Mesodermal cell (in vitro differentiated cells): Measurements from ENCODE around the gene PCIF1.
A peak's percentile ranks its signal among the peaks of the same experiment; 100 is the strongest.
"Not testable (repeated sequence)": the region's sequence is repeated elsewhere in the genome, so short reads cannot be mapped to it uniquely, and the experiment has no call there.

Experiments
- H3K27ac ChIP-seq: 2 replicates; pipeline ENCODE4 v1.7.0; 2013; ENCODE audit warnings: mild to moderate bottlenecking, low read depth, low read length, moderate library complexity; ENCODE audit not compliant: severe bottlenecking
- H3K36me3 ChIP-seq: 2 replicates; pipeline ENCODE4 v1.7.1; 2013; ENCODE audit warnings: mild to moderate bottlenecking, low read length, moderate library complexity; ENCODE audit not compliant: control insufficient read depth, insufficient read depth
- H3K4me1 ChIP-seq: one replicate; pipeline ENCODE4 v1.7.1; 2013; ENCODE audit warnings: mild to moderate bottlenecking, low read length; ENCODE audit not compliant: insufficient read depth, control insufficient read depth, poor library complexity, severe bottlenecking
- H3K4me3 ChIP-seq: 2 replicates; pipeline ENCODE4 v1.7.0; 2013; ENCODE audit warnings: low read length, control low read depth, mild to moderate bottlenecking; ENCODE audit not compliant: insufficient read depth, poor library complexity, severe bottlenecking; ENCODE audit errors: extremely low read depth
- H3K9me3 ChIP-seq: 2 replicates; pipeline ENCODE4 v1.7.1; 2013; ENCODE audit warnings: mild to moderate bottlenecking, low read length, moderate library complexity; ENCODE audit not compliant: control insufficient read depth
- WGBS, 2 experiments: methylation state at CpG; one replicate each; pipeline ENCODE4 v1.1.5; 2013; ENCODE audit warnings: missing lambda C conversion rate in 2 of 2; ENCODE audit not compliant: insufficient coverage in 2 of 2; 5-methylcytosine and 5-hydroxymethylcytosine counted together

PCIF1 gene

DNA sequence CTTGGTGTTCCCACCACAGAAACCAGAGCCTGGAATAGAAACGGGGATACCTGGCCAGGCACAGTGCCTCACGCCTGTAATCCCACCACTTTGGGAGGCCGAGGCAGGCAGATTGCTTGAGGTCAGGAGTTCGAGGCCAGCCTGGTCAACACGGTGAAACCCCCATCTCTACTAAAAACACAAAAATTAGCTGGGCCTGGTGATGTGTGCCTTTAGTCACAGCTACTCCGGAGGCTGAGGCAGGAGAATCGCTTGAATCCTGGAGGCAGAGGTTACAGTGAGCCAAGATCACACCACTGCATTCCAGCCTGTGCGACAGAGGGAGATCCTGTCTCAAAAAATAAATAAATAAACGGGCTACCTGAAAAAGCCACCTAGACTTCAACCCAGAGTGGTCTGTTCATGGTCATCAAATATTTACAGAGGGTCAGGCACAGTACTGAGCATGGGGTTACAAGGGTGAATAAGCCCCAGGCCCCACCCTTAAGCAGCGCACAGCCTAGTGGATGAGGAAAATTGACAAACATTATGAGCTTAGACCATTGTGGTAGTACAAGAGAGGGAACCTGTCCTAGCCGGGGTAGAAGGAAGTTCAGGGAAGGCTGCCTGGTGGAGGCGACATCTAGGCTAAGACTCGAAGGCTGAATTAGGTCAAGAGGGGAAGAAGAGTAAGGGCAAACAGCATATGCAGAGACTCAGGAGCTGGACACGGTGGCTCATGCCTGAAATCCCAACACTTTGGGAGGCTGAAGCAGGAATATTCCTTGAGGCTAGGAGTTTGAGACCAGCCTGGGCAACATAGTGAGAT, 7.2 kb upstream of the PCIF1 start:
- Histone ChIP-seq H3K36me3 (peaks cover 3% of the 10 kb centered on the region), H3K9me3 (no peaks in the 10 kb centered on the region), H3K4me3 (no peak overlapping the region), H3K27ac (no peak overlapping the region), H3K4me1 (peaks cover 4% of the 10 kb centered on the region)
- WGBS, 2 experiments: 91 to 93% methylated on average over 10 to 13 of the region's 14 CpGs

DNA sequence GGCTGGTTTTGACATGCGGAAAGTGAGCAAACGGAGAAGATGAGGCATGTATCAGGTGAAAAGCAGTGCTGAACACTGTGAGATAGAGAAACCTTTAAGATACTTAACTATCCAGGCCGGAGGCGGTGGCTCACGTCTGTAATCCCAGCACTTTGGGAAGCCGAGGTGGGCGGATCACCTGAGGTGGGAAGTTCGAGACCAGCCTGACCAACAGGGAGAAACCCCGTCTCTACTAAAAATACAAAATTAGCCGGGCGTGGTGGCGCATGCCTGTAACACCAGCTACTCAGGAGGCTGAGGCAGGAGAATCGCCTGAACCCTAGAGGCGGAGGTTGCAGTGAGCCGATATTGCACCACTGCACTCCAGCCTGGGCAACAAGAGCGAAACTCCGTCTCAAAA, 2.8 kb upstream of the PCIF1 start:
- not testable (repeated sequence) for H3K4me3 ChIP-seq, H3K4me1 ChIP-seq, H3K9me3 ChIP-seq, H3K27ac ChIP-seq
- 96 to 97% methylated on average over 12 to 13 of the region's 17 CpGs for WGBS, 2 experiments
- peaks cover 12% of the 10 kb centered on the region for H3K36me3 ChIP-seq

DNA sequence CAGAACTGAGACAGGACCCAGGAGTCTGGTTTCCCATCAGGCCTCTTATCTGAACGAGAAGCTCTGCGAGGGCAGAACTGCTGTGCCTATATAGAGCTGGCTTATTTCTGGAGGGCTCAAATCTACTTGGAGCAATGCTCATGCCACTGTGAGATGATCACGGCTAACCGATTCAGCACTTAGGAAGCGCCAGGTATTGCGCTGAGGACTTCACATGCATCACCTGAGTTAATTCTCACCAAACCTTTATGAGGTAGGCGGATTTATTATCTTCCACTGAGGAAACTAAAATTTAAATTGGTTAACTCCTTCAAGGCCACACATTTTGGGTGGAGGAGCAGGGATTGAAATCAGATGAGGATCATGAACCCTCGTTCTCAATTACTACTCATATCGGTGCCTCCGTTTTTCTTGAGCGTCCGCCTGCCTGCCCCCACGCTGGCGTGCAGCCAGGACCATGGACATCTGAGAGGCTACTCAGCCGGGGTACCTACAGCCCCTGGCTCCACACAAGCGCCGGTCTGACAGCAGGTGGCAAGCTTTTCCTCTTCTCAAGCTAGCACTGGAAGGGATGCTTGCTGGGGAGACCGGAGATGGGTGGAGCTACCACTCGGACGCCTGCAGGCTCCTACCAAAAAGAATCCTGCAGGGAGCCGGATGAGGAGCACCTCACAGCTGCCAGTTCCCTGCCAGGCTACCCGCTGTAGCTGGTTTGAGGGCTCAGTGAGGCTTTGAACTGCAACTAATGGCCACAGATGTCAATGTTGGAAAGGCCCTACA, 1.0 kb upstream of the PCIF1 start:
- Histone ChIP-seq H3K9me3 (no peaks in the 10 kb centered on the region), H3K4me1 (peaks cover 12% of the 10 kb centered on the region), H3K36me3 (peaks cover 29% of the 10 kb centered on the region), H3K4me3 (peak overlapping the region; percentile 78), H3K27ac (peak overlapping the region; percentile 100)
- WGBS, 2 experiments: 23 to 27% methylated on average over 15 to 18 of the region's 22 CpGs

GRCh38 chr20:45934046-45934585, 367 bp upstream of the PCIF1 start:
- peak overlapping the region; percentile 100 for H3K27ac ChIP-seq
- WGBS, 2 experiments: 0 to 1% methylated on average over 14 to 24 of the region's 34 CpGs
- H3K36me3 ChIP-seq: peaks cover 36% of the 10 kb centered on the region
- no peaks in the 10 kb centered on the region for H3K9me3 ChIP-seq
- H3K4me1 ChIP-seq: peaks cover 15% of the 10 kb centered on the region
- H3K4me3 ChIP-seq: peak overlapping the region; percentile 78

DNA sequence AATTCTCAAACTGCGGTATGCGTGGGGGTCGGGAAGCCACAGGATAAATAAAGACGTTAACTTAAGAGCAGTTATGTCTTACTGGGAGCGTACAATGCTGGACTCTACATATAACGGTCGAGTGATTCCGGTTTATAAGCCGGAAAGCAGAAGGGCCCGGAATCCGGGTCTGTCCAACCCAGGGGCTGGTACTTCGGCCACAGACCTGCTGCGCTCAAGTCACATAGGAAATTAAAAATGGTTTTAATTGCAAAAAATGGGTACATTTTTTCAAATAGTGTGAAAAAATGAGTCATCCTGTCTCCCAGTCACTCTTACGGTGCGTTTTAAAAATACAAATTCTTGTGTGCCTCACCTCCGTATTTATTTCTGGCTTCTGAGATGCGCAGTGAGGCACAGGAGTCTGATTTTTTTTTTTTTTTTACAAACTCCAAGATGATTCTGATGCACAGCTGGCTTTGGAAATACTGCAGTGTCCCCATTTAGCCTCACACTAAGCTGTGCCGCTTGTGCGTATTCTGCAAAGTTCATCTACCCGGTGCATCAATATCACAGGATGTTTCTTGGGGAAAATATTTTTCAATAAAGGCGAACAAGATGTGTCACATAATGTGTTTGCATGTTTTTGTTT, 1.0 kb downstream of the PCIF1 start:
- Histone ChIP-seq H3K9me3 (no peaks in the 10 kb centered on the region), H3K27ac (peak overlapping the region; percentile 100), H3K4me3 (peak overlapping the region; percentile 78), H3K36me3 (peaks cover 50% of the 10 kb centered on the region), H3K4me1 (peaks cover 15% of the 10 kb centered on the region)
- WGBS, 2 experiments: 21 to 33% methylated on average over 16 to 20 of the region's 21 CpGs

DNA sequence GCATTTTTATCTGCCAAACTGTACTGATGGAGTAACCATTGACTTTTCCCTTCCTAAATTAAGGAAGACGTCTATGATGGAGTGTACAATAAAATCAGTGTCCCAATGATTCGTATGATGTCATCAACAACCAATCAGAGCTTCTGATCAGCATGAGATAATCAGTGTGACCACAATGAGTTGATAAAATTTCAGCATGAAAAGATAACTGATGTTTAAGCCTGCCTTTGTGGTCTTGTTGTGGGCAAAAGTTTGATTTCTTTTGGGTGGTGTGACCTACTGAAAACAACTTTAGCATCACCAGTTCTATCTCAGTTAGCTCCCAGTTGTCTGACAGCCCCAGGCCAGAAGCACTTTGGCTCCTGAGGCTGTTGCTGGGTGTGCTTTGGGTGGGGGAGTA, 3.3 kb downstream of the PCIF1 start:
- no peaks in the 10 kb centered on the region for H3K9me3 ChIP-seq
- H3K4me1 ChIP-seq: peaks cover 15% of the 10 kb centered on the region
- no peak overlapping the region for H3K27ac ChIP-seq
- H3K36me3 ChIP-seq: peaks cover 64% of the 10 kb centered on the region
- no peak overlapping the region for H3K4me3 ChIP-seq
- WGBS, 2 experiments: 100% methylated on average over 2 of the region's 2 CpGs

DNA sequence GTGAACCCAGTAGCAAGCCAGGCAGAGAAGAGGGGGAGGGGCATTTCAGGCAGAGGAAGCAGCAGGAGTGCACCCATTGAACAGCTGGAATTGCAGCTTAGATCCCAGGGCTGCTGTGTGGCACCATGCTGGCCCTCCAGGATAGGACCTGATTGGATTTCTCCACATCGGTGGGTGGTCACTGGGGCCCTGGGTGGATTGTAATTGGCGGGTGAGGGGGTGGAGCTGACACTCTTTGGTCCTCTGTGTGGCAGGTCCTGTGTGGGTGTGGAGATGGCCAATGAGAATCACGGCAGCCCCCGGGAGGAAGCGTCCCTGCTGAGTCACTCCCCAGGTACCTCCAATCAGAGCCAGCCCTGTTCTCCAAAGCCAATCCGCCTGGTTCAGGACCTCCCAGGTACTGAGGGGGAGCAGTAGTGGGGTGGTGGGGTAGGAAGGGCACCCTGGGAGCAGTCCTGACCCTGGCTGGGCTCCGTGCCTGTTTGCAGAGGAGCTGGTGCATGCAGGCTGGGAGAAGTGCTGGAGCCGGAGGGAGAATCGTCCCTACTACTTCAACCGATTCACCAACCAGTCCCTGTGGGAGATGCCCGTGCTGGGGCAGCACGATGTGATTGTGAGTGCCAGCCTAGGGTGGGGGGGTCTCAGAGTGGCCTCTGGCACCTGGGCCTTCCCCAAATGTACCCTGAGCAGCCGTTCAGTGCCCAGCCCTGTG, 4.4 kb downstream of the PCIF1 start:
- peaks cover 15% of the 10 kb centered on the region for H3K4me1 ChIP-seq
- WGBS, 2 experiments: 78 to 87% methylated on average over 3 to 9 of the region's 13 CpGs
- no peak overlapping the region for H3K4me3 ChIP-seq
- H3K9me3 ChIP-seq: no peaks in the 10 kb centered on the region
- H3K36me3 ChIP-seq: peaks cover 71% of the 10 kb centered on the region
- no peak overlapping the region for H3K27ac ChIP-seq

DNA sequence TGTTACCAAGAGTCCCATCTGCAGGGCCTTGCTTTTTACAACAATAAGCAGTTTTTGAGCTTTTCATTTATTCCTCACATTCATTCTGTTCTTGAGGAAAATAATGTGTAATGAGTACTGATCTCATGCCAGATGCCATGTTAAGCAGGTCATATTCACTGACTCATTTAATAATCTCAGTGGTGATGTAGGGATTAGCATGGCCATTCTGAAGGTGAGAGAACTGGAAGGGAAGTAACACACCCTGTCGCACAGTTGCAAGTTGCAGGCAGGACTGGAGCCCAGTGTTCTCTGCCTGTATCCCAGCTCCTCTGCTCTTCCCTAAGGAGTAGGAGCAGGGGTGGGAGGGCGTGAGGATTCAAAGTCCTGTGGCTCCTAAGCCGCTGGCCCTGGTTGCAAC, 5.6 kb downstream of the PCIF1 start:
- Histone ChIP-seq H3K9me3 (no peaks in the 10 kb centered on the region), H3K4me1 (peaks cover 15% of the 10 kb centered on the region), H3K4me3 (no peak overlapping the region), H3K27ac (no peak overlapping the region), H3K36me3 (peaks cover 82% of the 10 kb centered on the region)
- WGBS, 2 experiments: 92 to 100% methylated on average over 1 to 2 of the region's 3 CpGs

DNA sequence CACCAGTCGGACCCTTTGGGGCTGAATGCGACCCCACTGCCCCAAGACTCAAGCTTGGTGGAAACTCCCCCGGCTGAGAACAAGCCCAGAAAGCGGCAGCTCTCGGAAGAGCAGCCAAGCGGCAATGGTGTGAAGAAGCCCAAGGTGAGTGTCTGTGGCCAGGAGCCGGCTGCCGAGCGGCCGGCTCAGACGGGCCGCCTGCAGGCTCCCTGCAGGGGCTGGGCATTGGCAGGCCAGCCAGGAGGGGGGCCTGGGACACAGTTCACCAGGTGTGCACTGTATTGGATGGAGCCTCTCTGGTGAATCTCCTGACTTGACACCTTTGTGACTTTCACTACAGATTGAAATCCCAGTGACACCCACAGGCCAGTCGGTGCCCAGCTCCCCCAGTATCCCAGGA, 6.0 kb downstream of the PCIF1 start:
- Histone ChIP-seq H3K4me3 (no peak overlapping the region), H3K4me1 (peaks cover 15% of the 10 kb centered on the region), H3K9me3 (no peaks in the 10 kb centered on the region), H3K27ac (no peak overlapping the region), H3K36me3 (peaks cover 86% of the 10 kb centered on the region)
- WGBS, 2 experiments: 86 to 94% methylated on average over 12 to 13 of the region's 13 CpGs

DNA sequence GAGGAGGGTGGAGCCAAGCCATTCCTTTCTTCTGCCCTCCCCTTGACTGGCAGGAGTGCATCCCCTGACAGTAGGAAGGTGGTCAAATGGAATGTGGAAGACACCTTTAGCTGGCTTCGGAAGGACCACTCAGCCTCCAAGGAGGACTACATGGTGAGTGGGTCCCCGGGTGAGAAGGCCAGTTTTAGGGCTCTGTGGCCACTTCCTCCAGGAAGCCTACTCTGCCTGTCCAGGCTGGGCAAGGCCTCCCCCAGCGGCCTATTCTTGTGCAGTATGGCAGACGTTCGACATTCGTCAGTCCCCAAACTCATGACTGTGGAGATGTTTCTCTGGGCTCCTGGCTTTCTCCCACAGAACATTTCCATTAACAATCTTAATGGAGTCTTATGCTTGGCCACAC, 9.1 kb downstream of the PCIF1 start:
- Histone ChIP-seq H3K36me3 (peaks cover 98% of the 10 kb centered on the region), H3K27ac (no peak overlapping the region), H3K4me3 (no peak overlapping the region), H3K9me3 (no peaks in the 10 kb centered on the region), H3K4me1 (peaks cover 2% of the 10 kb centered on the region)
- 95 to 99% methylated on average over 4 to 6 of the region's 6 CpGs for WGBS, 2 experiments
